NCI-H69 (cell line): ENCODE data around the gene LGI2.

Experiments
- DNase-seq: peaks from one replicate; lab custom pipeline; 2025; lab: John Stamatoyannopoulos, UW

The LGI2 gene

DNA sequence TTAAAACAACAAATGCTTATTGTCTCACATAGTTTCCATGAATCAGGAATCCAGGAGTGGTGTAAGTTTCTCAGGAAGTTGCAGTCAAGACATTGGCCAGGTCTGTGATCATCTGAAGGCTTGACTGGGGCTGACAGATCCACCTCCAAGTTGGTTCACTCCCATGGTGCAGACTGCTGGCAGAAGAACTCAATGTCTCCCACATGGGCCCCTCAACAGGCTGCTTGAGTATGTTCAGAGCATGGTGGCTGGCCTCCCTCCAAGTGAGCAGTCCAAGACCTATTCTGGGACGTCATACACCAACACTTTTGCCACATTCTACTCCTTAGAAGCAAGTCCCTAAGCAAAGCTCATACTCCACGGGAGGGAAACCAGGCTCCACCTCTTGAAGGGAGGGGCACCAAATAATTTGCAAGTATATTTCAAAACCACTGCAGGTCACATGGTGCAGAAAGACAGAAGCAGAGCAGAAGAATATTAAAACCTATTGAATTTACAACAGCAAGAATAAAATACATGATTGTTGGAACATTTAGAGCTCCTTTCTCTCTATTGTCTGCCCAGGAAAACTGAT is 35.3 kb downstream of the LGI2 start:
- no peak for DNase-seq

DNA sequence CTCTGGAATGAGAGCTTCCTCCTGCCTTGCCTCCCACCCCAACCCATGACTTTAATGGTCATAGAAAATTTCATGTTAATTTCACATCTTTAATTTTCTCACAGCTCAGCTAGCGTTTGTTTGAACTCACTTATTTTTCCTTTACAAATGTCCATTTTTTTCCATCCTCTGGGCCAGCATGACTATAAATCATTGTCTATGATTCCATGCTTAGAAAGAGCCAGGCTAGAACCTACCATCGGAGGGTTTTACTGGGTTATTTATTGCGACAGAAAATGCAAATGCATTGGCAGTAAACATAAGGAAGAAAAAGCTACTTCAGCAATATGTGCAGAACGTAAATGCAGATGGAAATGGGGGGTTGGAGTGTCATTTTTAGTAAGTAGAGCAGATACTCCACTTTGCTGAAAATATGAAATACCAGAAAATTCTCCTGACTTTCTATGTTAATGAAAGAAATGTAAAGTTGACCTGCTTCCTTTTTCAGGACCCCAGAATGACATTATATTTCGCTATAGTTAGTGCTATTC is 37.1 kb downstream of the LGI2 start:
- no peak for DNase-seq

DNA sequence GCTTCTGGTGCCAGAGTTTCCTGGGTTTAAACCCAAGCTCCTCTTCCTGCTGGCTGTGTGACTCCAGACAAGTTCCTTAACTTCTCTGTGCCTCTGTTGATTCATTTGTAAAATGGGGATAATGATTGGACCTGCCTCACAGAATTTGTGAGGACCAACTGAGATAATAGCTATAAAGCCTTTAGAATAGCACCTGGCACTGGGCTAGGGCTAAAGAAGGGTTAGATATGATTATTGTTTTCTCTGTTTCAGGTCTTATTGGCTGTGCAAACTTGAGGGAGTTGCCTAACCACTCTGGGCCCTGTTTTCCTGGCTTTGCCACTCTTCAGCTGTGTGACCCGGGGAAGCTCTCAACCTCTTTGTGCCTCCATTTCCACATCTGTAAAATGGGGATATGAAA is 37.8 kb downstream of the LGI2 start:
- DNase-seq: no peak

DNA sequence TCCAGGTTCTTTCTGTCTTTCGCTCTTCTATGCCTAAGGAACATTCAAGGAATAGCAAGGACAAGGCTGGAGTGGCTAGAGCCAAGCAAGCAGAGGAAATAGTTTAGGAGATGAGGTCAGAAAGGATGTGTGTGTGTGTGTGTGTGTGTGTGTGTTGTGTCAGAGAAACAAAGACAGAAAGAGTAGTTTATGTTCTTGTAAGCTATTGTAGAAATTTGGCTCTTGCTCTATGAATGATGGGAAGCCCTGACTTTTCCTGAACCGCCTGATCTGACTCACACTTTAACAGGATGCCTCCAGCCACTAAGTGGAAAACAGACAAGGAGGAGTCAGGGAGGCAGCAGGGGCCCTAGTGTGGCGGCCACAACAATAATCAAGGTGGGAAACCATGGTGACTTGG is 39.7 kb downstream of the LGI2 start:
- no peak for DNase-seq

DNA sequence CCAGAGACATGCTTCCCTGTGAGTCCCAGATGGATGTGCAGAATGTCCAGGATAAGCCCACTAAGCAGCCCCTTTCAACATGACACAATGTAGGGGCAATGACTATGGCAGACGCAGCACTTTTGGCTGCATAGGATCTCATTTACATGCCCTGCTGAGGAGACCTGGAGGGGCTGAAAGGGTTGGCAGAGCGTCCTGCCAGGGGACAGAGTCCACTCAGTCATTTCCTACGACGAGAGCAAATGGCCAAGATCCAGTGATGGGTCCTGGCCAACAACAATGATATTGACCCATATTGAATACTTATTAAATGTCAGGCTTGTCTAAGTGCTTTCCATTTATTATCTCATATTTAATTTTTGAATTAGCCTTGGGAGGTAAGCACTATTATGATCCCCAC is 41.4 kb downstream of the LGI2 start:
- DNase-seq: no peak

DNA sequence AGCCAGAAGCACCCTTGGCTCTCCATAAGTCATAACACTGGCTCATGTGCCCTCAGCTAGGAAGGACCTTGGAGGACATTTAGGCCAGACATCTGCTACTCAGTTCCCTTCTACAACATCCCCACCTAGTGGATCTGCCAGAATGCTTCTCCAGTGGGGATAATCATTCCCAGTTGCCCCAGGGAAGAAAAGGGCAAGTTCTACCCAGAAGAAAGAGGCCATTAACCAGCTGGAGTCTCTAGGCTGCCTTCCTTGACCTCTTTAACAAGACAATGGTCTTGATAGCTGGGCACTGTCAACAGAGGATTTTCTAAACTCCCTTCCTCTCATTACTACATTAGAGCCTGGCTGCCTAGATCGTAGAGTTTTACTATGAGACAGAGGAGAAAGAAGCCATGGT is 42.0 kb downstream of the LGI2 start:
- DNase-seq: peak; percentile 78

DNA sequence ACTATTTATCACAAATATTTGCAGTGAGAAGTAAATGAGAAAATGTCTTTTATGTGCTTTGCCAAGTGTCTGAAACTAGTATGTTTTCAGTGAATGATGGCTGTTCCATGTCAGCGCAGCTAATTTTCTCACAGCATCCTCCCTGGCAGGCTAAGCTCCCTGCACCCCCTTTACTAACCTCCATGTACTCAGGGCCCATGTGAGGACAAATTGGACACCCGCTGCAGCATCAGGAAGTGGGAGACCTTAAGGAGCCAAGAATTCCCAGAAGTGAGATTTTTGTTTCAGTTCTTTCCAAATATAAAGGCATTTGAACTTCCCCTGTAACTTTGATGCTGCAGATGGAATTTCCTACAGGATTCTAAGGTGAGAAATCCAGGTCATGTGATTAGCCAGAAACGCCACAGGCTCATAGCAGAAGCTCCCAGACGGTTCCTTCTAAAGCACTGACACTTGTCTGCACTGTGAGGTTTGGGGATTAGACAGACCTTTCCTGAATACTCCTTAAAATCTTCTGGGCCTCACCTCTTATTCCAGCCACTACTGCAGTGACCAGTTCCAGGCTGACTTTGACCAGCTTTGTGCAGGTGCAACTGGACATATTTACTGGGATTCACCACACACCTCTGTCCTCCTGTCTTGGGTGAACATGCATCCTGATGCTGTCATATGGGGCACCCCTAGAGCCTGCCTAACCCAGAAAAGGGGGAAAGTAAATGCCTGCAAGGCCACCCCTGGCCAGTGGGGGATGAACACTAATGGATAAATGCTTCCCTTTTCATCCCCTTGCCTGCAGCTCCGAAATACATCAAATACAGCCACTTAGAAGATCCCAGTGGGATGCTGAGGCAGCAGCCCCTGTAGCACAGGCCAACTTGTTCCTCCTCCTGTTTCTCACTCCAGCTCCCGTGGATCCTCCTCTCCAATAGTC is 45.9 kb downstream of the LGI2 start:
- no peak for DNase-seq

DNA sequence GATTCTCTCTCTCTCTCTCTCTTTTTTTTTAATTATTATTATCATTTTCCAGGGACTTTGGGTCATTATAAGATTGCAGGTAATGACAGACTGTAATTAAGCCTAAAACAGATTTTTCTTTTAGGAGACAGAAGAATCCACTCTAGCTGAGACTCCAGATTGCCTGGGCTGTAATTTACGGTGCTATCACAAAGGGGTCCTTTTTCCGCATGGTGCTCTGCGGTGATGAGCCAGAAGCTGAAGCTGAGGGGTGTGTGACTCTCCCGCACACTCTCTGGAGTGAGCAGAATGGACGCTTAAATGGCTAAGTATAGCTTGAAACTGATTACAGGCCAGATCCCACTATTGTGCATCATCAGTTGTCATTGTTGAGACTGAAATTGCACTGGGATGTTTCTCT is 50.0 kb downstream of the LGI2 start:
- DNase-seq: peak; percentile 49

DNA sequence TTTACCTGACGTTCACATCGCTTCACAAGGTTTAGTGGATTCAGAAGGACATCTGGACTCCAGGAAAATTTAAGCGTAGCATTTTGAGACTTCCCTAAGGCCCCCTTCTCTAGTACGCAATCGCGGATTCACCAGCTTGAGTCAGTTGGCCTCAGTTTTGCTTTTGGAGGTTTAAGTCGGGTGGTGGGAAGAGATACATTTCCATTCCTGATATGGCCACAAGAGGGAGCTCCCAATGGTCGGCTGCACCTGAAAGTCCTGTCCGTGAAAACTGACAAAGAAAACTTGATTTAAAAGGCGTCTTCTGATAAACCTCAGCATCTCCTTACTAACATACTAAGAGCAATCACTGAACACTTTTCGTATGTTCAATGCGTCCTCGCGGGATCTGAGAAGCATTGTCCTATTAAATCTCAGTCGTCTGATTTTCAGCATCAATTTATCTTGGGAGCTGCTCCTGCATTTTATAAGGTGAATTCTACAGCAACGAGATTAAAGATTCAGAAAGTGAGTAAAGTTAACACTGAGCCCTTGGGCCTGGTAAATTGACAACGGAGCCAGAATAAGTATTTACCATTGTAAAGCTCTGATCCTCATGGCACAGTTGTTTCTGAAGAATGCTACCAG is 50.6 kb downstream of the LGI2 start:
- DNase-seq: peak; percentile 73

DNA sequence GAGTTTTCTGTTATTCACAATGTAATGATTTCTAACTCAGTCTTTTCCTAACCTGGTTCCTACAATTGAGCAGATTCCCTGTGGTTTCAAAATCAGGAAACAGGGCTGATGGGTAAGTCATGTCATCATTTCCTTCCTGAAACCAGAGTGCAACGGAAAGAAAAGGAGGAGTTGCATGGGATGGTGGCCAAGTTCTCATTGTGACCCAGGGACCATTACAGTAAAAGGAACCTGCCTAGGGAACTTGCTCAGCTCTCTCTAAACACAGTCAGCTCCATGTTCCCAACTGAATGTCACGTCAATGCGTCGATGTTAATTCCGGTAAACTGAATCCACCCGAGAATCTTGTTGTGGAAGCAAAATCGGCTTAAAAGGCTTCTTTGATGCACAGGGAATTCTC is 51.2 kb downstream of the LGI2 start:
- DNase-seq: no peak

DNA sequence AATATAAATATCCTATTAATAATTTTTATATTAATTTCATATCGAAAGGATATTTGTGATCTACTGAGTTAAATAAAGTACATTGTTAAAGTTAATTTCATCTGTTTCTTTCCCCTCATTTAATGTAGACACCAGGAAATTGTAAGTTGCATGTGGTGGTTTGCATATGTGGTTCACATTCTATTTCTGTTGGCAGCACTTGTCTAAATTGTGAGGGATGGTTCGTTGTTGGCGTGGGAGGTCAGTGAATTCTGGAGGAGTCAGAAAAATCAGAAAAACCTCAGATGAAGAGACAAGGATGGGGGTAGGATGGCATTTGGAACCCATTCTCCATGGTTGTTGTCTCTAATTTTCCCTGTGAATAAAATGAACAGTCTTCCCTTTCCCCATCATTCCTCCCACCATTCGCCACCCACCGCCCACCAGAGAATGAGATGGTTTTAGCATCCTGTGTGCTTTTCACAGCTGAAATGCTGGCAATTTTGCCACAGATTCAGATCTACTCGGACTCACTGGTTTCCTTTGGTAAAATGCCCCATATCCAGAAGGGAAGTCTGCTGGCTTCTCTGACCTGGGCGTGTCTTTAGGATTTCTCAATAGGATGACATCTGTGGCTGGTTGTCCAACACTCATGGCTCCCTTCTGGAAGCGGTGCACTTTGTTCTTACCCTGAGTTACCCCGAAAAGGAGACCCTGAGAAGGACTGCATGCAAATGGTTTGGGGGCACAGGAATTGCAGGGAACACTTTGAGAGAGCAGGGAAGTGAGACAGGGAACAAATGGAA is 52.3 kb downstream of the LGI2 start:
- no peak for DNase-seq

DNA sequence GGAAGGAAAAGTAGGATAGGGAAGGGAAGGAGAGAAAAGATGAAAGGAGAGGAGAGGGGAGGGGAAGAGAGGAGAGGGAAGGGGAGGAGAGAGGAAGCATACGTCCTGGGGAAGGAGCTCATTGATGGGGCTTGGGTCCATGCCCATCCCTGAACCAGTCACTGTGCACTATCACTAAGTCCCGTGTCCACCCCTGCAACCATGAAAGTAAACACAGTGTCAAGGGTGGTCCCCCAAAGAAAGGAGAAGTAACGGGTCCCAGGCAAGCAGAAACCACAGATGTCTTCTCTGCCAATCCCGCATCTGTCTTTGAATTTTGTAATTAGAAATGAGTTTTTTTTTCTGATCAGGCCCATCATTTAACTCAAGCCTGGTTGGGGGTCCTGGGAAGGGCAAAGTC is 55.2 kb downstream of the LGI2 start:
- no peak for DNase-seq

DNA sequence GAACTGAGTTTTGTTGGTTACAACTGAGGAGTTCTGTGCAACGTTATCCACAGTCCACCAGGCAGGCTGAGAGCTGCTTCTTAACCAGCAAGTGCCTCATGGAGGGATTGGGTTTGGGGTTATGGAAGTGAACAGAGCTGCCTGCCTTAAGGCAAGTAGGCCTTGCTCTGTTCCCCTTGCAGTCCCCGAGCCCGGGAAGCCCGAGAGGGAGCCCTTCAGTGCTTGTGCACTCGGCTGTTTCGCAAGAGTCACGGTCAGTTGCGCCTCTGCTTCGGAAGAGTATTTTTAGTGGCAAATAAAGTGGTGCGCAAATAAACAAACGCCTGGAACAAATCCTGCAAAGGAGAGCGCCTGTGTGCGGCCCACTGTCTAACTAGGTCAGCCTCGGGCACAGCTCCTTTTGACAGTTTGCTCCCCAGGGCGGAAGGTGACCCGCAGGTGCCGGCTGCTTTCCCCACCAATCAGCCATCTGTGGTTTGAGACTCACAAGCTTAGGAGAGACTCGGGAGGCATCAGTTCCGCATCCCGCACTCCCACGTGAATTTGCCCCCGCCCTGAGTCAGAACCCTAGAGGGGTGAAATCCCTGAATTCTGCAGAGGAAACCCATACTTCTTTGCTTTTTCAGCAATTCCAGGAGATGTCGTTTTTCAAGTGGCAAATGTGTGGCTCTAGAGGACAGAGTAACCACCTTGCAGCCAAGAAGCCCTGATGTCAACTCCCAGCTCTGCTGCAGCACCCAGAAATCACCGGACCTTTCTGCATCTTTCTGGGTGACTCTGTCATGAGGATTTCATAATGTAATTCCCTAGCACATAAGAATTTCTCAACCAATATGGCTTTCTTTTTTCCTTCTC is 56.8 kb downstream of the LGI2 start:
- no peak for DNase-seq

DNA sequence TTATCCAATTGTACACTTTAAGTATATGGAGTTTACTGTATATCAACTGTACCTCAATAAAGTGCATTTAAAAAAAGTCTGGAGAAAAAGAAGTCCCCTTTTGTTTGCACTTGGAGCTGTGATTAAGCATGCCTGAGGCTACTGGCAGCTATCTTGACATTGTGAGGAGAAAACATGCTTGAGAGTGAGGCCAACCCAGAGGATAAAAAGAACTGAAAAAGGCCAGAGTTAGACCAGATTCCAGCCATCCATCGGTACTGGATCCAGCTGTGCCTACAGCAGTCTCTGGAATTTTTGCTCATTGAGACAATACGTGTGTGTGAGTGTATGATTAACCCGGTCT is 57.4 kb downstream of the LGI2 start:
- DNase-seq: peak; percentile 1

DNA sequence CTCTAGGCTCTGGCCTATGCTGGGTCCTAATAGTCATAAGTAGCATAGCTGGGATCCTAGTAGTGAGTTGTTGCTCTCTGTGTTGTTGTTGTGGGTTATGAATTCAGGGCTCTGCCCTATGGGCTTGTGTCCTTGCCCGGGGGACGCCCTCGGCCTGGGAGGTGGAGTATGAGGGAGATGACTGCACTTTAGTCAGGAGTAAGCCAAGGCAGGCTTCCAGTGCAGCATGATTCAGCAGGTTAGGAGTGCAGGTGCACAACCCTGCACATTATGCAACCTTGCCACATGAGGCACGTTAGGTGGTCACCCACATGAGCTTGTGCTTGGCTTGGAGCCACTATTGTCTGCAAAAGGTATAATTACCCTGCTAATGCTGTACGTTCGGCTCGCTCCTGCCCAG is 59.6 kb downstream of the LGI2 start:
- peak; percentile 67 for DNase-seq

DNA sequence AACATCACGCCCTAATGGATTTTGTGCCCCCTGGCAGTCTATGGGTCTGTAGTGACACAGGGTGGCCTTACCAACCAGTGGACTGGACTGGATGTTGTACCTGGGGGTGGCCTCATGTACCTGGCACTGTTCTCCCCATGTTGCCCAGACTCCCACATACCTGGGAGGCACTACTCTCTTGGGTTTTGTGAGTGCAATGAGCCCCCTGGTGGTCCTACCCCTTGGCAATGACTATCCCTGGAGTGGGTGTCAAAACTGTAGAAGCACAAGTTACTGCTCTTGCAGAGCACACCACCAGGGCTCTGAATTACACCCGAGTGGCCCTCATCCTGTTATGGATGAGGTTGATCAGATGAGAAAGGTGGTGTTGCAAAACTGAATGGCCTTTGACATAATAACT is 60.1 kb downstream of the LGI2 start:
- no peak for DNase-seq

DNA sequence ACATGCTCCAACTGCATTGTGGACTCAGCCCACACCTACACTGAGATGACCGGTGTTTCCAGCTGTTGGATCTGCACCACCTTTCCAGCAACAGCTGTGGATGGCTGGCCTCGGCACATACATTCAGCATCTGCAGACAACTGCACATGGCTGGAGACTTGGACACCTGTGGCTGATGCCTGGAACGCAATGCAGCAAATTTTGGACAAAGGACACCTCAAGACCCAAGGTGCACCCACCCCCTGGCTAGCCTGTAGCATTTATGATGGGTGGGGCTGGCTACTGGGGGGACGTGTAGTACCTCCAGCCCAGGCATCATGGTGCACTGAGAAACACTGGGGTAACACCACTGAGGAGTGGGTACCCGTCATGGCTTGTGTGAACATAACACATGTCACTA is 60.6 kb downstream of the LGI2 start:
- no peak for DNase-seq

DNA sequence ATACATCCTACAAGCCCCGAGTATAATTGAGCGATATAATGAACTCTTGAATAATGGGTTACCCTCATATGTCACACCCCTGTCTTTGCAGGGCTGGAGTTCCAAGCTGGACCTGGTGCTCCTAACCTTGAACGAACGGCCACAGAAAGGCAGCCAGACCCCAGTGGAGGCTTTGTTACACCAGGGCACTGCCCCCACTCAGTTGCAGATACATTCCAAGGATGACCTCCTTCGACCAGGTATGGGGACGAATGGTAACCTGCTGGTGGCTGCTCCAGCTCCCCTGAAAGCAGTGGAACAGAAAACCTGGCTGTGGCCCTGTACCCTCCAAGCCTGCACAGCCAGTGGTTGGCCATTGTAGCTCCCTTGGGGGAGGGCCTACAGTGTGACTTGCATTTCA is 61.3 kb downstream of the LGI2 start:
- DNase-seq: no peak

DNA sequence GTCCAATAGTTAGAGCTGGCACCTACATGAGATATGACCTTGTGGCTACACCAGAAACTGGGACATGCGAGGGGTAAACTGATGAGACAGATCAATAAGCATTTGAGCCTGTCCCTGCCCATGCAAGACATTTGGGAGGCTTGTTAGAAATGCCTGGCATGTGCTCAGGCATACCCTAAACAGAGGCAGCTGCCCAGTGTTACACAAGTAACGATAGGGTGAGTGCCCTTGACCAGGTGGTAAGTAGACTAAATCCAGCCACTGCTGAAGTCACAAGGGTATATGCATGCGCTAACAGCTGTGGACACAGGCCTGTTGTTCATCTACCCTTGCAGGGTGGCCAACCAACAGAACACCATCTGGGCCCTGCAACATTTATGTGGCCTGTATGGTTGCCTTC is 61.8 kb downstream of the LGI2 start:
- DNase-seq: no peak

DNA sequence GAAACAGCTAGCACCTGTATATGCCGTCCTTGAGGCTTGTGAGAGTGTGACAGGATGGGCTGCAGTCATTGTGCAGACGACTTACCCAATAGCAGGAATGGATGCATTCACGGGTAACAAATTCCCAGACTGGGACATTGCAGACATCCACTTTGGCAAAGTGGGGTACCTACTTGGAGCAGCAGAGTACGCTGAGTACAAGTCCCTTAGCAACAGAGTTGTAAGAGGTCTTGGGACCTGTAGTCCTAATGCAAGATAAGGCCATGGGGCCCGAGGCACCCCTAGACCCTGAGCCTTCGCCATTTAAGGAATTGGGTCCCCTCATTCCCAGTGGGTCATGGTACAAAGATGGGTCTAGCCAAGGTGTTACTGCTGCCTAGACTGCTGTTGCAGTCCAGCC is 62.5 kb downstream of the LGI2 start:
- DNase-seq: no peak

DNA sequence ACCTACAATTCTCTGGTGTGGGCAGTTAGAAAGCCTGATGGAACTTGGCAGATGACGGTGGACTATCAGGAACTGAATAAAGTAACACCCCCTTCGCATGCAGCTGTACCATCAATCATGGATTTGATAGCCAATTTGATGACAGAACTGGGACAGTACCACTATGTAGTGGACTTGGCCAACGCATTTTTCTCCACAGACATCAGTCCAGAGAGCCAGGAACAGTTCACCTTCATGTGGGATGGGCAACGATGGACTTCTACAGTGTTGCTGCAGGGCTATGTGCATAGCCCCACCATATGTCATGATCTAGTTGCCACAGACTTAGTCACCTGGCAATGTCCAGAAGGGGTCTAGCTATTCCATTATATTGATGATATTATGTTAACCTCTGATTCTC is 63.4 kb downstream of the LGI2 start:
- DNase-seq: no peak
